D341Med (cell line): Measurements from ENCODE around the gene ITGA11.
"Not testable (repeated sequence)": the region's sequence is repeated elsewhere in the genome, so short reads cannot be mapped to it uniquely, and the experiment has no call there.

Source experiments
- DNase-seq: peaks from one replicate; pipeline ENCODE4 v3.0.0; 2012; ENCODE audit warnings: low spot score

The ITGA11 gene

DNA sequence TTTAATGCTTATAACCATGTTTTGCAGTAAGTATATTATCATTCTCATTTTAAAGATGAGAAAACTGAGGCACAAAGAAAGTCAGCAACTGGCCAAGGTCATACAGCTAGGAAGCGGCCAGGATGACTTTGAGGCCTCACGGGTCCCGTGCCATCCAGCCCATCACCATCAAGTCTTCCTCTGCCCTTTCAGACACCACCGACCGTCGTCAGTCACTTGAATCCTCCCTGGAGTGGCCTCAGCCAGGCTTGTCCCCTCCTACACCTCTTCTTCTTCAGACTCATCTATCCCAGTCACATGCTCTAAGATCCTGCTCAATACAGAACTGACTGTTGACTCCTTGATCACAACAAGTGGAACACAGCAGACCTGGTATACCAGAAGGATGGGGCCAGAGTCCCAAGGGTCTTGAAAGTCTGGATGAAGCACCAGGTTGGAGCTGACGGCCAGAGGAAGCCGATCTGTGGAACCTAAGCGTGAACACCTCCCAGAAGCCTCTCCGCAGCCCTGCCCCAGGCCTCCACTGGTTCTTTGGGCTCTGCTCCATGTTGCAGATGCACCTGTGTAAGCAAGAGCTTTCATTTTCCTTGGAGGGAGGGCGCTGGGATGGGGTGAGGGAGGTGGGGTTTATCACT, 22.1 kb downstream of the ITGA11 start:
- DNase-seq: no peak

- DNase-seq: no peak
Measured at GRCh38 chr15:68408971-68409370, 23.0 kb downstream of the ITGA11 start.

- DNase-seq: no peak
Measured at GRCh38 chr15:68407886-68408881, 23.8 kb downstream of the ITGA11 start.

- DNase-seq: no peak
Measured at GRCh38 chr15:68407141-68407885, 24.6 kb downstream of the ITGA11 start.

GRCh38 chr15:68405378-68406250, 26.3 kb downstream of the ITGA11 start:
- DNase-seq: no peak

GRCh38 chr15:68404056-68404798, 27.7 kb downstream of the ITGA11 start:
- no peak for DNase-seq

DNA sequence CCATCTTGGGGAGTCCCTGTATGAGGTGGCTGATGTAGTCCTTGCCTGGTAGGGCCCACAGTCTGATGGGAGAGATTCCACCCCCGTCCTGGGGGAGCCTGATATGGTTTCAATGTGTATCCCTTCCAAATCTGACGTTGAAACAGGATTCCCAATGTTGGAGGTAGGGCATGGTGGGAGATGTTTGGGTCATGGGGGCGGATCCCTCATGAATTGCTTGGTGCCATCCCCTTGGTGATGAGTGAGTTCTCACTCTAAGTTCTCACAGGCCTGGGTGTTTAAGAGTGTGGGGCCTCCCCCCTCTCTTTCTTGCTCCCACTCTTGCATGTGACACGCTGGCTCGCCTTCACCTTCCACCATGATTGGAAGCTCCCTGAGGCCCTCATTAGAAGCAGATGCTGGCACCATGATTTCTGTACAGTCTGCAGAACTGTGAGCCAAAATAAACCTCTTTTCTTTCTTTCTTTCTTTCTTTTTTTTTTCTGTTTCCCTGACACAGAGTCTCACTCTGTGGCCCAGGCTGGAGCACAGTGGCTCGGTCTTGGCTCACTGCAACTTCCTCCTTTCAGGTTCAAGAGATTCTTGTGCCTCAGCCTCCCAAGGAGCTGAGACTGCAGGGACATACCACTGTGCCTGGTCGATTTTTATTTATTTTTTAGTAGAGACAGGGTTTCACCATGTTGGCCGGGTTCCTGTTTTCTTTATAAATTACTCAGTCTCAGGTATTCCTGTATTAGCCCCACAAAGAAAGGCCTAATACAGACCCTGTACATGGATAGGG, 28.6 kb downstream of the ITGA11 start:
- DNase-seq: no peak

DNA sequence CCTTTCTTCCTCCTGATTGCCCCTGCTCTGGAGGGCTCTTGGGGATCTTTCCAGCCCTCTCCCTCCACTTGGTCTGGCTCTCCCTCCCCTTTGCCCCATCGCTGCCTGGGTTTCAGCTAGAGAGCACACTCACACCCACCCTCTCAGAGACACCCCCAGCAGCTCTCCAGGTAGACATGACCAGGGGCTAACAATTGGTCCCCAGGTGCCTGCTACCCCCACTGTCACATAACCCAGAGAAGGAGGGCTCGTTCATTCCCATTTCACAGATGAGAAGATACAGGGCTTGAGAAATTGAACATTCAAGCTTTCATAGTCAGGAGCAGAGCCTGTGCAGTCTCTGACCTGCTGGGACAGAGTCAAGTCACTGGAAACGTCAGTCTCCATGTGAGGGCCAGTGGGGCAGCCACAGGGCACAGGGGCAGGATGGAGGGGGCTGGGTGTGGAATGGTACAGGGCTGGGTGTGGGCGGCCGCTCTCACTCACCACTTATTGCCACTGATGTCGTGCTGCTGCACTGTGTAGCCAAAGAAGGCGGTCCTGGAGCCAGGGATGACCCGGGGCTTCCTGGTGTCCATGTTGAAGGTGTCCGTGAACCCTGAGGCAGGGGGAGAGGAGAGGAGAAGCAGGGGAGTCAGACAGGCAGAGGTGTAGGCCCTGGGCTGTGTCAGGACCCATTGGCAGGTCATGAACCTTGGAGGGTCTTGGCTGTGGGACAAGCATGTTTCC, 29.4 kb downstream of the ITGA11 start:
- no peak for DNase-seq

- no peak for DNase-seq
Measured at GRCh38 chr15:68401496-68402431, 30.2 kb downstream of the ITGA11 start.

DNA sequence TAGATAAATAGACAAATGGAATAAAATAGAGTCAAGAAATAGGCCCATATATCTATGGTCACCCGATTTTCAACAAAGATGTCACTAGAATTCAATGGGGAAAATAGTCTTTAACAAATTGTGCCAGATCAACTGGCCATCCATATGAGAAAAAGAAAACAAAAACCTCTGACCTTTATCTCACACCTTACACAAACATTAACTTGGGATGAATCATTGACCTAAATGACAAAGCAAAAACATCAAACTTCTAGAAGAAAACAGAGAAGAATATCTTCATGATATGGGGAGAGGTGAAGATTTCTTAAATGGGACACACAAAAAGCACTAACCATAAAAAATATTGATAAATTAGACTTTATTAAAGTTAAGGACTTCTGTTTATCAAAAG, 31.9 kb downstream of the ITGA11 start:
- DNase-seq: no peak

GRCh38 chr15:68399096-68400065, 32.6 kb downstream of the ITGA11 start:
- no peak for DNase-seq

- DNase-seq: not testable (repeated sequence)
Measured at GRCh38 chr15:68397999-68398398, 34.0 kb downstream of the ITGA11 start.

DNA sequence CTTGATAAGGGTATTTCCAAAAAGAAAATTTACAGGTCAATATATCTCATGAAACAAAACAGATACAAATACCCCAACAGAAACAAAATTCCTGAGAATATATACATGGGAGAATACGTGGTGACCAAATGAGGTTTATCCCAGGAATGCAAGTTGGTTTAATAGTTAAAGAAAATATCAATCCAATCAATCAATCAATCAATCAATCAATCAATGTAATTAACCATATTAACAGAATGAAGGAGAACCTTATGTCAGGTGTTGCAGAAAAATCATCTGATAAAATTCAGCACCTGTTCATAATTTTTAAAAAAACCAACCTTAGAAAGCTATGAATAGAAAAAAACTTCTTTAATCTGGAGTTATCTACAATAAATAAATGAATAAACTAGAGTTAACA, 35.9 kb downstream of the ITGA11 start:
- no peak for DNase-seq

GRCh38 chr15:68391121-68391520, 40.8 kb downstream of the ITGA11 start:
- no peak for DNase-seq

GRCh38 chr15:68389936-68390817, 41.8 kb downstream of the ITGA11 start:
- no peak for DNase-seq
